H1 (cell line): ENCODE measurements around the gene ZBED6. TPM values are rescaled to one million over a fixed set of nuclear protein-coding genes. Genes with fewer than 3 reads are reported as not detected.

Experiments used
- CTCF ChIA-PET: fragments of 300-600 bp; sonication (Branson Sonifier 250); formaldehyde crosslinking; loops from one replicate; lab custom pipeline; 2021; ENCODE audit not compliant: partially characterized antibody; lab: Charles Lee
- POLR2A ChIA-PET: fragments of 300-600 bp; sonication (Branson Sonifier 250); formaldehyde crosslinking; loops from one replicate; lab custom pipeline; 2021; ENCODE audit warnings: inconsistent platforms; ENCODE audit not compliant: partially characterized antibody; lab: Charles Lee
- DNase-seq, 2 experiments: peaks; one replicate each; pipeline versions ENCODE4 v3.0.0 to v3.0.0-alpha.2; 2010 to 2022; ENCODE audit warnings: low spot score in 2 of 2, low read depth in 1 of 2, mixed read lengths in 1 of 2
- FAIRE-seq: peaks from 2 replicates; lab custom pipeline; 2011; peaks lifted over from hg19 to GRCh38; lab: Jason Lieb, UNC
- H2AFZ ChIP-seq: 2 replicates; pipeline ENCODE4 v1.8.1; 2012; ENCODE audit warnings: low read length, inconsistent platforms
- H2AK5ac ChIP-seq: 2 replicates; pipeline ENCODE4 v1.6.1; 2013; ENCODE audit warnings: low read depth, low read length
- H2BK120ac ChIP-seq: replicated peaks from 2 replicates; pipeline ENCODE3; 2013; ENCODE audit warnings: low read depth, low read length, inconsistent platforms
- H2BK12ac ChIP-seq: 2 replicates; pipeline ENCODE4 v1.6.1; 2013; ENCODE audit warnings: low read depth, low read length
- H2BK15ac ChIP-seq: 2 replicates; pipeline ENCODE4 v1.6.1; 2013; ENCODE audit warnings: low read length
- H2BK20ac ChIP-seq: 2 replicates; pipeline ENCODE4 v1.6.1; 2013; ENCODE audit warnings: low read length
- H2BK5ac ChIP-seq: 2 replicates; pipeline ENCODE4 v1.6.1; 2013; ENCODE audit warnings: low read depth, low read length
- H3K14ac ChIP-seq: 2 replicates; pipeline ENCODE4 v1.6.1; 2013; ENCODE audit warnings: inconsistent platforms; ENCODE audit not compliant: insufficient read length
- H3K18ac ChIP-seq: 2 replicates; pipeline ENCODE4 v1.6.1; 2013; ENCODE audit warnings: low read length; ENCODE audit errors: extremely low read depth
- H3K23ac ChIP-seq: 2 replicates; pipeline ENCODE4 v1.6.1; 2013; ENCODE audit warnings: inconsistent platforms; ENCODE audit not compliant: insufficient read length
- H3K23me2 ChIP-seq: 2 replicates; pipeline ENCODE4 v1.6.1; 2013; ENCODE audit warnings: low read depth, low read length
- H3K27ac ChIP-seq: 2 replicates; pipeline ENCODE4 v1.6.1; 2011; ENCODE audit warnings: low read depth, low read length, inconsistent platforms
- H3K27me3 ChIP-seq, 4 experiments: replicated peaks in 1 of 4; 1 replicate in 1 of 4; 2 replicates in 3 of 4; pipeline versions ENCODE4 v1.6.1 to v1.8.1; 2011 to 2013; ENCODE audit warnings: low read length in 3 of 4, mild to moderate bottlenecking in 3 of 4, inconsistent platforms in 2 of 4, mixed read lengths in 2 of 4, moderate library complexity in 1 of 4; ENCODE audit not compliant: control insufficient read depth in 3 of 4, insufficient read depth in 3 of 4; ENCODE audit errors: extremely low read depth in 1 of 4
- H3K36me3 ChIP-seq, 4 experiments: 2 replicates each; pipeline versions ENCODE4 v1.6.1 to v1.8.1; 2011 to 2013; ENCODE audit warnings: mild to moderate bottlenecking in 4 of 4, low read length in 3 of 4, moderate library complexity in 2 of 4, control low read depth in 1 of 4, inconsistent platforms in 1 of 4; ENCODE audit not compliant: insufficient read depth in 4 of 4, control insufficient read depth in 2 of 4
- H3K4ac ChIP-seq: replicated peaks from 2 replicates; pipeline ENCODE3; 2013; ENCODE audit warnings: low read length, low read depth, mixed read lengths, inconsistent platforms; ENCODE audit not compliant: insufficient read length
- H3K4me1 ChIP-seq, 4 experiments: replicated peaks in 1 of 4; 1 replicate in 1 of 4; 2 replicates in 3 of 4; pipeline versions ENCODE4 v1.6.1 to v1.8.1; 2011 to 2013; ENCODE audit warnings: low read length in 3 of 4, inconsistent platforms in 2 of 4, mixed read lengths in 1 of 4; ENCODE audit not compliant: insufficient read depth in 4 of 4, control insufficient read depth in 3 of 4
- H3K4me2 ChIP-seq, 2 experiments: 2 replicates each; pipeline versions ENCODE4 v1.6.1 to v1.8.1; 2011 to 2013; ENCODE audit warnings: low read depth in 2 of 2, low read length in 2 of 2, control low read depth in 1 of 2, inconsistent platforms in 1 of 2, mild to moderate bottlenecking in 1 of 2; ENCODE audit not compliant: insufficient read depth in 1 of 2
- H3K4me3 ChIP-seq, 4 experiments: fragments of 200-600, 300-600 bp in 1 of 4; sonication (generic), shearing (Covaris generic), sonication (Bioruptor Twin) in 1 of 4; 2 replicates each; pipeline versions ENCODE4 v1.5.1 to v1.8.1; 2011 to 2016; ENCODE audit warnings: low read length in 4 of 4, low read depth in 3 of 4, control low read depth in 2 of 4, inconsistent platforms in 2 of 4, mild to moderate bottlenecking in 2 of 4, mixed read lengths in 1 of 4, moderate library complexity in 1 of 4; ENCODE audit not compliant: insufficient read depth in 2 of 4; ENCODE audit errors: extremely low read depth in 1 of 4
- H3K56ac ChIP-seq: replicated peaks from 2 replicates; pipeline ENCODE3; 2013; ENCODE audit warnings: low read depth, mild to moderate bottlenecking, mixed read lengths, low read length, inconsistent platforms; ENCODE audit not compliant: insufficient read length
- H3K79me1 ChIP-seq: 2 replicates; pipeline ENCODE4 v1.6.1; 2013; ENCODE audit warnings: low read depth, low read length, control low read depth
- H3K79me2 ChIP-seq, 2 experiments: 2 replicates each; pipeline versions ENCODE4 v1.6.1 to v1.8.1; 2012 to 2013; ENCODE audit warnings: low read length in 2 of 2, mild to moderate bottlenecking in 2 of 2, inconsistent platforms in 1 of 2; ENCODE audit not compliant: insufficient read depth in 2 of 2, control insufficient read depth in 1 of 2
- H3K9ac ChIP-seq, 4 experiments: replicated peaks in 1 of 4; 1 replicate in 1 of 4; 2 replicates in 3 of 4; pipeline versions ENCODE4 v1.6.1 to v1.8.1; 2011 to 2013; ENCODE audit warnings: low read depth in 3 of 4, low read length in 3 of 4, control low read depth in 2 of 4, mild to moderate bottlenecking in 2 of 4, moderate library complexity in 2 of 4, inconsistent platforms in 1 of 4; ENCODE audit errors: extremely low read depth in 1 of 4
- H3K9me3 ChIP-seq, 2 experiments: 2 replicates each; pipeline versions ENCODE4 v1.6.1 to v1.8.1; 2012 to 2013; ENCODE audit warnings: mild to moderate bottlenecking in 2 of 2, moderate library complexity in 2 of 2, control low read depth in 1 of 2, inconsistent platforms in 1 of 2, low read depth in 1 of 2, low read length in 1 of 2, mixed read lengths in 1 of 2; ENCODE audit not compliant: insufficient read depth in 2 of 2
- H4K20me1 ChIP-seq, 2 experiments: replicated peaks in 1 of 2; 2 replicates each; pipeline versions ENCODE3 to v1.8.1; 2011 to 2013; ENCODE audit warnings: inconsistent platforms in 2 of 2, low read length in 2 of 2, mild to moderate bottlenecking in 1 of 2; ENCODE audit not compliant: insufficient read depth in 2 of 2, control insufficient read depth in 1 of 2
- H4K5ac ChIP-seq: 2 replicates; pipeline ENCODE4 v1.6.1; 2013; ENCODE audit warnings: low read length, low read depth, mixed read lengths, inconsistent platforms; ENCODE audit not compliant: insufficient read length
- H4K8ac ChIP-seq: 2 replicates; pipeline ENCODE4 v1.8.0; 2013; ENCODE audit warnings: mild to moderate bottlenecking, moderate library complexity, low read length, inconsistent platforms; ENCODE audit not compliant: insufficient read depth; ENCODE audit errors: extremely low read depth
- H4K91ac ChIP-seq: replicated peaks from 2 replicates; pipeline ENCODE3; 2013; ENCODE audit warnings: low read length, mixed read lengths, inconsistent platforms; ENCODE audit not compliant: insufficient read length
- PHF8 ChIP-seq: fragments of 200-600 bp; sonication (generic); conservative IDR thresholded peaks from 2 replicates; pipeline ENCODE4 v1.7.1; 2012; ENCODE audit warnings: low read depth, mild to moderate bottlenecking, inconsistent platforms, low read length, moderate library complexity
- RNF2 ChIP-seq: fragments of 200-900, 300-1000 bp; sonication (generic); IDR thresholded peaks from 2 replicates; pipeline ENCODE4 v1.7.1; 2016; ENCODE audit warnings: borderline replicate concordance, low read depth, mild to moderate bottlenecking, antibody characterized with exemption, low read length; ENCODE audit not compliant: poor library complexity, severe bottlenecking; ENCODE audit errors: missing control alignments
- WGBS, 2 experiments: shearing (Covaris generic) in 1 of 2; methylation state at CpG; one replicate each; pipeline versions ENCODE4 v1.1.6 to v1.1.7; 2013 to 2015; ENCODE audit warnings: low lambda C conversion rate in 2 of 2, mixed read lengths in 2 of 2, inconsistent platforms in 1 of 2, low coverage in 1 of 2, missing lambda C conversion rate in 1 of 2; ENCODE audit not compliant: insufficient replicate concordance in 2 of 2, insufficient coverage in 1 of 2, insufficient read length in 1 of 2; ENCODE audit errors: extremely low coverage in 1 of 2, missing lambda C conversion rate in 1 of 2; 5-methylcytosine and 5-hydroxymethylcytosine counted together
- polyA plus RNA-seq, 7 experiments: library from polyadenylated mRNA; depleted of rRNA in 3 of 7; stranded (reverse) in 5 of 7; unstranded in 2 of 7; fragments of >200 nt in 5 of 7; fragments of 200-250 nt in 2 of 7; gene quantifications; 1 replicate in 5 of 7; 2 replicates in 1 of 7; 4 replicates in 1 of 7; pipeline versions ENCODE4 v1.2.1 to v1.2.3, GENCODE V29; 2011 to 2013; ENCODE audit warnings: missing spikeins in 2 of 7, mixed read lengths in 2 of 7
- total RNA-seq: library from RNA; stranded (reverse); fragmentation: NEBNext Ultra II Directional; extraction: Animal tissue kit (Norgen Biotek cat#: 25700); gene quantifications from 2 replicates; pipeline ENCODE4 v1.2.1, GENCODE V29; 2021

Gene ZBED6
- total and polyA plus RNA-seq, 2 of the 8 experiments (the other 6 are each of a cell fraction or from before 2014, with no cell fraction given), result 1.4 to 25.9 TPM

GRCh38 chr1:203765029-203765837 lies 30.2 kb upstream of the ZBED6 start, which contains the start of gene LAX1:
Gene LAX1, plus strand, starts transcription at chr1:203765183. Its CDS starts 383 bp downstream, at chr1:203765566.
- Histone ChIP-seq H2BK12ac (no peak within 1 kb of the TSS), H3K4ac (no peak within 1 kb of the TSS), H3K23me2 (no peaks in the 10 kb centered on the region), H4K20me1 (no peaks in the 10 kb centered on the region), H3K9ac (no peak within 1 kb of the TSS), H3K4me1 (no peaks in the 10 kb centered on the region), H3K23ac (no peak within 1 kb of the TSS), H2AFZ (peak within 1 kb of the TSS; percentile 34; the same call in 1 of the 2 replicates), H2BK15ac (no peak within 1 kb of the TSS), H4K5ac (no peak within 1 kb of the TSS), H3K4me3 (no peak within 1 kb of the TSS), H3K18ac (no peak within 1 kb of the TSS), H2BK20ac (no peak within 1 kb of the TSS), H2BK5ac (no peak within 1 kb of the TSS), H3K36me3 (no peaks in the 10 kb centered on the region), H3K27me3 (no peaks in the 10 kb centered on the region; a peak in 1 of 7 replicates), H3K27ac (no peak within 1 kb of the TSS), H3K9me3 (no peaks in the 10 kb centered on the region), H3K14ac (no peak within 1 kb of the TSS), H3K79me2 (no peaks in the 10 kb centered on the region), H2BK120ac (no peak within 1 kb of the TSS), H2AK5ac (no peak within 1 kb of the TSS), H3K79me1 (no peaks in the 10 kb centered on the region), H3K4me2 (no peak within 1 kb of the TSS), H4K91ac (no peak within 1 kb of the TSS), H3K56ac (no peak within 1 kb of the TSS), H4K8ac (no peak within 1 kb of the TSS; the same call in 1 of the 2 replicates)
- no peak for DNase-seq
- FAIRE-seq, result no peak
- POLR2A ChIA-PET, result interaction anchor here (1.0 kb wide), 1 partner anchor 16 kb away, joined by 3 read pairs; no protein-coding TSS in a partner anchor
- CTCF ChIA-PET, result interaction anchor here (1.1 kb wide), 1 partner anchor 63 kb away, joined by 4 read pairs; no protein-coding TSS in a partner anchor
- no peak for TF ChIP-seq RNF2
- TF ChIP-seq PHF8, result no peak
- WGBS, 2 experiments, result 89% methylated on average over 16 of the region's 16 CpGs; no CpG with 5 or more reads in 1 of the 2 experiments
